Activated CD8-positive, alpha-beta T cell treated with anti-CD3 and anti-CD28 coated beads for 36 hours (primary cell): Measurements from ENCODE around the gene ZBTB9. TPM values are rescaled to one million over a fixed set of nuclear protein-coding genes. Genes with fewer than 3 reads are reported as not detected.

ENCODE experiments used
- ATAC-seq: fragments of 200-7000 bp; cut with Tn5 transposase; one replicate; pipeline ENCODE4 v1.10.0; 2021; ENCODE audit warnings: mild to moderate bottlenecking, moderate library complexity
- CTCF ChIA-PET: fragments of 350-600 bp; sonication (Branson Sonifier 250); formaldehyde crosslinking; loops from one replicate; lab custom pipeline; 2021; ENCODE audit warnings: antibody characterized with exemption; lab: Charles Lee
- POLR2A ChIA-PET: fragments of 350-600 bp; sonication (Branson Sonifier 250); formaldehyde crosslinking; loops from one replicate; lab custom pipeline; 2021; ENCODE audit warnings: antibody characterized with exemption; lab: Charles Lee
- DNase-seq: peaks from one replicate; pipeline ENCODE4 v3.0.0-alpha.2; 2020
- H3K27ac Mint-ChIP-seq: one replicate; pipeline ENCODE4 v1.8.0; 2021; ENCODE audit warnings: mild to moderate bottlenecking, mixed read lengths
- H3K27me3 Mint-ChIP-seq: one replicate; pipeline ENCODE4 v1.8.0; 2021; ENCODE audit warnings: mixed read lengths
- H3K36me3 Mint-ChIP-seq: one replicate; pipeline ENCODE4 v1.8.0; 2021; ENCODE audit warnings: low read depth, mixed read lengths
- H3K4me1 Mint-ChIP-seq: one replicate; pipeline ENCODE4 v1.8.0; 2021; ENCODE audit warnings: low read depth, mixed read lengths
- H3K4me3 Mint-ChIP-seq: one replicate; pipeline ENCODE4 v1.8.0; 2021; ENCODE audit warnings: mild to moderate bottlenecking, moderate library complexity, mixed read lengths
- H3K9me3 Mint-ChIP-seq: one replicate; pipeline ENCODE4 v1.8.0; 2021; ENCODE audit warnings: mixed read lengths
- intact Hi-C: fragments of 100-400 bp; cut with micrococcal nuclease; formaldehyde crosslinking; loops from one replicate; pipeline ENCODE4 v1.10.0; 2022
- total RNA-seq, 2 experiments: library from RNA; stranded (reverse); gene quantifications; one replicate each; pipeline ENCODE4 v1.2.3, GENCODE V29; 2021
- TF ChIP-seq, protein P1 (sequence below): fragments of 200-600 bp; IDR thresholded peaks from one replicate; pipeline ENCODE4 v1.8.0; 2022; ENCODE audit warnings: antibody characterized with exemption, mild to moderate bottlenecking

The ZBTB9 gene
- total RNA-seq, 2 experiments from 2014 or later = 7.8 to 8.7 TPM

- TF ChIP-seq, protein P1, sequence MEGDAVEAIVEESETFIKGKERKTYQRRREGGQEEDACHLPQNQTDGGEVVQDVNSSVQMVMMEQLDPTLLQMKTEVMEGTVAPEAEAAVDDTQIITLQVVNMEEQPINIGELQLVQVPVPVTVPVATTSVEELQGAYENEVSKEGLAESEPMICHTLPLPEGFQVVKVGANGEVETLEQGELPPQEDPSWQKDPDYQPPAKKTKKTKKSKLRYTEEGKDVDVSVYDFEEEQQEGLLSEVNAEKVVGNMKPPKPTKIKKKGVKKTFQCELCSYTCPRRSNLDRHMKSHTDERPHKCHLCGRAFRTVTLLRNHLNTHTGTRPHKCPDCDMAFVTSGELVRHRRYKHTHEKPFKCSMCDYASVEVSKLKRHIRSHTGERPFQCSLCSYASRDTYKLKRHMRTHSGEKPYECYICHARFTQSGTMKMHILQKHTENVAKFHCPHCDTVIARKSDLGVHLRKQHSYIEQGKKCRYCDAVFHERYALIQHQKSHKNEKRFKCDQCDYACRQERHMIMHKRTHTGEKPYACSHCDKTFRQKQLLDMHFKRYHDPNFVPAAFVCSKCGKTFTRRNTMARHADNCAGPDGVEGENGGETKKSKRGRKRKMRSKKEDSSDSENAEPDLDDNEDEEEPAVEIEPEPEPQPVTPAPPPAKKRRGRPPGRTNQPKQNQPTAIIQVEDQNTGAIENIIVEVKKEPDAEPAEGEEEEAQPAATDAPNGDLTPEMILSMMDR = no peak
- H3K27me3 Mint-ChIP-seq = no peaks in the 10 kb centered on the region
- H3K4me1 Mint-ChIP-seq = peaks cover 7% of the 10 kb centered on the region
- no peak overlapping the region for H3K4me3 Mint-ChIP-seq
- H3K9me3 Mint-ChIP-seq = no peaks in the 10 kb centered on the region
- H3K36me3 Mint-ChIP-seq = peaks cover 45% of the 10 kb centered on the region
- peak overlapping the region; percentile 64 for H3K27ac Mint-ChIP-seq
- CTCF ChIA-PET = no interaction called here
- POLR2A ChIA-PET = interaction anchor here (1.2 to 3.4 kb wide), 3 partner anchors 10 to 14 kb away, joined by 3 to 14 read pairs (median 7); partner anchors contain the start of gene ZBTB9
- no peak for ATAC-seq
- no peak for DNase-seq
- intact Hi-C loops = no loop called here
These were observed 14.3 kb upstream of the ZBTB9 start for GRCh38 chr6:33439956-33440648.

DNA sequence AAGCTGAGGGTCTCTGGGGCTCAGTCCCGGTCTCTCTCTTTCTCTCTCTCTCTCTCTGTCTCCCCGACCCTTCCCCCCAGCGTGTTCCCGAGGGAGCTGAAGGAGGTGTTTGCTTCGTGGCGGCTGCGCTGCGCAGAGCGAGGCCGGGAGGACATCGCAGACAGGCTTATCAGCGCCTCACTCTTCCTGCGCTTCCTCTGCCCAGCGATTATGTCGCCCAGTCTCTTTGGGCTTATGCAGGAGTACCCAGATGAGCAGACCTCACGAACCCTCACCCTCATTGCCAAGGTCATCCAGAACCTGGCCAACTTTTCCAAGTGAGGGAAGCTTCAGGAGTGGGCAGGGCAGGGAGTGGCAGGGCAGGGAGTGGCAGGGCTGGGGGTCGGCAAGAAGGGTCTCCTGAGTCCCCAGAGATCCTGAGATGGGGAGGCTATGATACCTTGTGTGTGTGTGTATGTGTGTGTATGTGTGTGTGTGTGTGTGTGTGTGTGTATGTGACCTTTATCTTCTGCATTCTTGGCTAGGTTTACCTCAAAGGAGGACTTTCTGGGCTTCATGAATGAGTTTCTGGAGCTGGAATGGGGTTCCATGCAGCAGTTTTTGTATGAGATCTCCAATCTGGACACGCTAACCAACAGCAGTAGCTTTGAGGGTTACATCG, 13.6 kb upstream of the ZBTB9 start:
- POLR2A ChIA-PET = interaction anchor here (2.3 to 3.4 kb wide), 2 partner anchors 9 to 14 kb away, joined by 7 to 14 read pairs; partner anchors contain the start of gene ZBTB9
- CTCF ChIA-PET = no interaction called here

DNA sequence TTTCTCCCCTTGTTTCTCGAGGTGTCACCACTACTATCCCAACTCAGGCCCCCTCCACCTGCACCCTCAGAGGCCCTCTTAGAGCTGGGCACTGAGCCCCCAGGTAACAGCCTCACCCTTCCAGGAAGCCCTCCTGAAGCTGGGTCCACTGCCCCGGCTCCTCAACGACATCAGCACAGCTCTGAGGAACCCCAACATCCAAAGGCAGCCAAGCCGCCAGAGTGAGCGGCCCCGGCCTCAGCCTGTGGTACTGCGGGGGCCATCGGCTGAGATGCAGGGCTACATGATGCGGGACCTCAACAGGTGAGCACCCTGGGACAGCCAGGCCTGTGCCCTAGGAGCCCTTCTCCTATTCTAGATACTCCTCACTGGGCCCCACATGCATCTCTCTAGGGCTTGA, 12.9 kb upstream of the ZBTB9 start:
- peaks cover 7% of the 10 kb centered on the region for H3K4me1 Mint-ChIP-seq
- POLR2A ChIA-PET = interaction anchor here (1.0 to 3.4 kb wide), 4 partner anchors 8 to 13 kb away, joined by 4 to 14 read pairs (median 6); partner anchors contain the start of gene ZBTB9
- TF ChIP-seq, protein P1 = no peak
- no peak overlapping the region for H3K27ac Mint-ChIP-seq
- CTCF ChIA-PET = no interaction called here
- H3K36me3 Mint-ChIP-seq = peaks cover 37% of the 10 kb centered on the region
- H3K27me3 Mint-ChIP-seq = no peaks in the 10 kb centered on the region
- ATAC-seq (no peak), DNase-seq (no peak)
- no peak overlapping the region for H3K4me3 Mint-ChIP-seq
- no peaks in the 10 kb centered on the region for H3K9me3 Mint-ChIP-seq
- intact Hi-C loops = no loop called here

More for the DNA sequence above, 13.6 kb upstream of the ZBTB9 start:
- no peak overlapping the region for H3K27ac Mint-ChIP-seq
- intact Hi-C loops = no loop called here
- ATAC-seq = no peak
- no peak overlapping the region for H3K4me3 Mint-ChIP-seq
- no peak for DNase-seq
- H3K36me3 Mint-ChIP-seq = peaks cover 38% of the 10 kb centered on the region
- no peaks in the 10 kb centered on the region for H3K9me3 Mint-ChIP-seq
- H3K27me3 Mint-ChIP-seq = no peaks in the 10 kb centered on the region
- TF ChIP-seq, protein P1 = no peak
- H3K4me1 Mint-ChIP-seq = peaks cover 7% of the 10 kb centered on the region

DNA sequence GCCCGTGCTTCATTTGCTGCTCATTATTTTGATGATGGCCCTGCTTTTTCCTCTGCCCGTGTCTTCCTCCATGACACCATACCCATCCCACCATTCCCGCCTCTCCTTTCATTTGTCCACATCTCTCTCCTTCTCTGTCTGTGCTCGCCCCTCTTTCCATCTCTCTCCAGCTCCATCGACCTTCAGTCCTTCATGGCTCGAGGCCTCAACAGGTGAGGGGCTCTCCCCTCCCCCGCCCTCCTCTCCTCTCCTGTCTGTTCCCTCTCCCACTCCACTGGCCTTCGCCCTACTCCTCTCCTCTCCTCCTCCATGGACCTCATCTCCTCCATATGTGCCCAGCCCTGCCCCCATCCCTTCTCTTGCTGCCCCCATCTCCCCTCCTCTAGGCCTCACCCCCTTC, 12.1 kb upstream of the ZBTB9 start:
- CTCF ChIA-PET = no interaction called here

More for the DNA sequence above, 12.1 kb upstream of the ZBTB9 start:
- Mint-ChIP-seq H3K9me3 (no peaks in the 10 kb centered on the region), H3K27ac (no peak overlapping the region), H3K4me3 (no peak overlapping the region), H3K36me3 (peaks cover 38% of the 10 kb centered on the region), H3K27me3 (no peaks in the 10 kb centered on the region), H3K4me1 (peaks cover 7% of the 10 kb centered on the region)
- intact Hi-C loops = no loop called here
- ATAC-seq (no peak), DNase-seq (no peak)
- TF ChIP-seq, protein P1 = no peak
- POLR2A ChIA-PET = interaction anchor here (1.0 to 2.3 kb wide), 3 partner anchors 8 to 11 kb away, joined by 4 to 7 read pairs (median 4); no protein-coding TSS in a partner anchor
